ENCODE results near the gene SCUBE1.

Gene SCUBE1

DNA sequence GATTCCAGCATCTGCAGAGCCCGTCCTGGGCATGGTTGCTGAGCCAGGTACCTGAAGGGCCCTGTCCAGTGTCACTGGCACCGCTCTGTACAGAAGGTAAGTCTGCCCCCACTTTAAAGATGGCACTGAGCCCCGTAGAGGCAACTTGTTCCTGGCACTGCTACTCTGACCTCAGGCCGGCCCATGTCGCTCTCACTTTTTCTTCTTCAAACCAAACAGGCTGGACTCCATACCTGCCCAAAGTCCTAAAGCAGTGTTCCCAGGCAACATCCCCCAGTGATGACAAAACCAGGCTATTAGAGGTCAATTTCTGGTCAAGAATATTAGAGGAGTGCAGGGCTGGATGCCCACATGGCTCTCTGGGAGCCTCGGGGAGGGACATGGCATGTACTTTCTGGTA is 109.6 kb downstream of the SCUBE1 start:
- DNase-seq = no peak

GRCh38 chr22:43232445-43232844 is 110.7 kb downstream of the SCUBE1 start:
- DNase-seq = no peak

- DNase-seq = no peak
These were observed 111.5 kb downstream of the SCUBE1 start for GRCh38 chr22:43231724-43232034.

GRCh38 chr22:43230971-43231723 is 112.0 kb downstream of the SCUBE1 start:
- DNase-seq = peak; percentile 66

DNA sequence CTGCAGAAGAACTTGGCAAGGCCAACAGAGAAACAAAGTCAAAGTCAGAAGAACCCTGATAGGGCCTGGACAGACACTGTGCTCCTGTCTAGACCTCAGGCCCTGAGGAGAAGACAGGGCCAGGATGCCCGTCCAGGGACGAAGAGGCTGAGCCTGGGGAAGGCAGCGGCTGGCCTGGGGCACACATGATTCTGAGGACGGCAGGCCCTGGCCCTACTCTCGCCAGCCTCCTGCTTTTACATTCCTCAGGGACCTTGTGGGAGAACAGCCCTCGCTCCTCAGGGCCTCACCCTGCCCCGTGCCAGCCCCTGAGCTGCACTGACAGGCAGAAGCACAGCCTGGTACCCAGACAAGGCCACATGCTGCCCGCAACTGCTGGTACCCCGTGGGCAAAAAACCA is 112.6 kb downstream of the SCUBE1 start:
- no peak for DNase-seq

DNA sequence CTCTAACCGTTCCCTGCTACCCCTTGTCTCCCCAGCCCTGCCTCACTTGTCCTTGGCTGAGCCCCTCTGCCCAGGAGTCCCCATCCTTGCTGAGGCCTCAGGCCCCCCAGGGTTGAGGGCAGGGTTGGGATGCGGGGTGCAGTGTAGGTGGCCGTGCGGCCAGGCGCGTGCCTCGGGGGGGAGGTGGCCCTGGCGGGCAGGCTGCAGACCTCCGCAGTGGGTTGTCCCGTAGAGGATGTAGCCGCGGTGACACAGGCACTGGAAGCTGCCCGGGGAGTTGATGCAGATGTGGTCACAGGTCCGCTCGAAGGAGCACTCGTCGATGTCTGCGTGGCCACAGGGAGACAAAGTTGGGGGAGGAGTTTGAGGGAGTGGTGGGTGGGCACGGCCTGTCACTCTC is 114.3 kb downstream of the SCUBE1 start:
- no peak for DNase-seq

DNA sequence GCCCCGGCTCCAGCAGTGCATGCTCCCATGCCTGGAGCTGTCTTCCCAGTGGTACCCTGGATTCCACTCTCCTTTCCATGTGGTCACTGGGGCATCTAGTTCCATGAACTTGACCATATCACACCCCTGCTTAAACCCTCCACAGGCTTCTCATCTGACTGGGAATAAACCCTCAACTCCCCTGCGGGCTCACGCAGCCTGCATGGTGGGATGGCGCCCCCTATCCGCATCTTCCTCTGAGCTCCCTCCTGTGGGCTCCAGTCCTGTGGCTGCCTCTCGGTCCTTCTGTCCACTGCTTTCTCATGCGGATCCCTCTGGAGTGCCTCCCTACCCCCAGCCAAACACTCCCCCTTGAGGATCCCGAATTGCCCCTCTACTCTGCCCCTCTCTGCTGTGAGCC is 114.8 kb downstream of the SCUBE1 start:
- DNase-seq = no peak

DNA sequence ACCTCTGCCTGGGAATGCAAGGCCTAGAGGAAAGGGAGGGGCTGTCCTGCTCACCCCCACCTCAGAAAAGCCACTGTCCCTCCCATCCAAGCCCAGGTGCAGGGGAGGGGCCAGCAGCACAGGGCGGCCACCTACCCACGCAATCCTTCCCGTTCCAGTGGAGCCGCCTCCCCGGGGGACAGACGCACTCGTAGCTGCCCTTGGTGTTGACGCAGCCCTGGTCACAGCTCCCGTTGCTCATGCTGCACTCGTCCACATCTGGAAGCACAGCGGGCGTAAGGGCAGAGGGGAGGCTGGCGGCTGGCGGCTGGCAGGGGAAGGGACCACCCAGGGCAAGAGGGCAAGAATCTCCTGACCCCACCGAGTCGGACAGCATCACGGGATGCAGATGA is 115.9 kb downstream of the SCUBE1 start:
- no peak for DNase-seq

GRCh38 chr22:43226377-43227238 is 116.6 kb downstream of the SCUBE1 start:
- DNase-seq = no peak

GRCh38 chr22:43225609-43226008 is 117.6 kb downstream of the SCUBE1 start:
- no peak for DNase-seq

DNA sequence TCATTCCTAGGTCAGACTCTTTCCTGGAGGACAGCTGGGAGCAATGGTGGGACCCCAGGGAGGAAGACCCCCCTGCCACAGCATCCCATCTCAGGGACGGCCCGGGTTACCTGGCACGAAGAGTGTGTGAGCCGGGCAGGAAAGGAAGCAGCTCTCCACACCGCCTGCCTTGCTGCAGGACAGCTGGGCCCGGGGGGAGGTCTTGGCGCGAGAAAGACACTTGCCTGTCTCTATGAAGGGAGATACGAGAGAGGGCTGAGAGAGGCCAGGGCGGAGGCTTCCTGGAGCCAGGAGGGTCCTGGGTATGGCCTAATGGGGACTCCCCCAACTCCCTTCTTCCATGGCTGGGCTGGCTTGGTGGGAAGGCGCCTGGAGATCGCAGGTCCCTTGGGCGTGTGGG is 120.2 kb downstream of the SCUBE1 start:
- DNase-seq = no peak

GRCh38 chr22:43222262-43222661 is 120.9 kb downstream of the SCUBE1 start:
- no peak for DNase-seq

GRCh38 chr22:43220625-43221380 is 122.4 kb downstream of the SCUBE1 start:
- no peak for DNase-seq

DNA sequence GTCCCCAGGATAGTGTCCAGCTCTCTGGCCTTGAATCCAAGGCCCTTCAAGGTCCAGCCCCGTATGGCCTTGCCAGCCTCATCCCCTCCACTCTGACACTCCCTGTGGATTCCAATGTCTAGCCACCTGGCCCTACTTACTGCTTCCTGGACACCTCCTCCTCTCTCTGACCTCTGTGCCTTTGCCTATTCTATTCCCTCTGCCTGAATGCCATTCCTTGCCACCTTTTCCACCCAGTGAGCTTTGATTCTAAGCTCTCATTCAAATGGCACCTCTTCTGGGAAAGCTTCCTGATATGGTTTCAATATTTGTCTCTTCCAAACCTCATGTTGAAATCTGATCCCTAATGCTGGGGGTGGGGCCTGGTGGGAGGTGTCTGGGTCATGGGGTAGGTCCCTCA is 124.4 kb downstream of the SCUBE1 start:
- DNase-seq = no peak

DNA sequence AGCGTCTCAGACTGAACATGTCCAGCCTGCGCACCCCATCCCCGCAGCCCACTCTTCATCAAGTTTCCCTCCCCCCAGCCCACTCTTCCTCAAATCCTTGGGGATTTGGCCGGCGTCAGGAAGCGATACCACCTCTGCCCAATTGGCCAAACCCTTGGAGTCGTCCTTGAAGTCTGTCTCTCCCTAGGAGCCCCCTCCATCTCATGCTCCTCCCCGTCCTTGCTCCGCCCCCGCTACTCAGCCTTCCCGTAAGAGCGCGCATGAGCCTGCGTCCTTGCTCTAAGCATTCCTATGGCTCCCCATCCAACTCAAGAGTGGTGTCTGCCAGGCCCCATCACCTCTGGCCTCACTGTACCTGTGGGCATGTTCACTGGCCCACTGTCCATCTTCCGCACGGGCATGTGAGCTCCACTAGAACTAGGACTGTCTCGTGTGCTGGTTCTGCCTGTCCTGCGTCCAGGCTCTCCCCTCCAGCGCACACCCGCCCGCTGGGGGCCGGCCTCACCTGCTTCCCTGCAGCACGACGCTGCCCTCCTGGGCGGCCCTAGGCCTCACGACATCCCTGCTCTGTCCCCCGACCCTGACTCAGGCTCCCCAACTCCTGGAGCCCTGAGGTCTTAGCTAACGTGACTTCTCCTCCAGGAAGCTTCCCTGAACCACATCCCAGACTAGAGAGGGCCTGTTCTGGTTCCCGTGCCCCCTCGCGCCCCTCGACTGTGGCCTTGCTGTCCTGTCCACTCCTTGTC is 125.7 kb downstream of the SCUBE1 start:
- DNase-seq = no peak

- no peak for DNase-seq
These were observed 126.4 kb downstream of the SCUBE1 start for GRCh38 chr22:43216738-43217137.

GRCh38 chr22:43213962-43214361 is 129.2 kb downstream of the SCUBE1 start:
- DNase-seq = no peak

DNA sequence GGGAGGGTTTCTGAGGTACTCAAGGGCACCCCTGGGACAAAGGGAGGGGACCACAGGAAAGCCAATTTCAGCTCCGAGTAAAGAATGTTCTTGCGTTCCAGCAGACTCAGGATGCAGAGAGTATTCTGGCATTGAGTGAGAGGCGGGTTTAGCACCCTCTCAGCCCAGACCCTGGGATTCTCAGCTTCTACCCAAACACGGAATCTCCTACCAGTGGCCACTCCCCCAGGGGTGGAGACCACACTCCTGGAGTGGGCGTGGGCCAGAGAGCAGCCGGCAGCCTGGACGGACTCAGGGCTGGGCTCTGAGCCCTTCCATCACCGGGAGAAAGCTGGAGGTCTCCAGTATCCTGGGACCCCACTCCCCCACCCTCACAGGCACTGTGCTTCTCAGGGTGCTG is 130.1 kb downstream of the SCUBE1 start:
- no peak for DNase-seq

- no peak for DNase-seq
These were observed 130.7 kb downstream of the SCUBE1 start for GRCh38 chr22:43212434-43212952.

DNA sequence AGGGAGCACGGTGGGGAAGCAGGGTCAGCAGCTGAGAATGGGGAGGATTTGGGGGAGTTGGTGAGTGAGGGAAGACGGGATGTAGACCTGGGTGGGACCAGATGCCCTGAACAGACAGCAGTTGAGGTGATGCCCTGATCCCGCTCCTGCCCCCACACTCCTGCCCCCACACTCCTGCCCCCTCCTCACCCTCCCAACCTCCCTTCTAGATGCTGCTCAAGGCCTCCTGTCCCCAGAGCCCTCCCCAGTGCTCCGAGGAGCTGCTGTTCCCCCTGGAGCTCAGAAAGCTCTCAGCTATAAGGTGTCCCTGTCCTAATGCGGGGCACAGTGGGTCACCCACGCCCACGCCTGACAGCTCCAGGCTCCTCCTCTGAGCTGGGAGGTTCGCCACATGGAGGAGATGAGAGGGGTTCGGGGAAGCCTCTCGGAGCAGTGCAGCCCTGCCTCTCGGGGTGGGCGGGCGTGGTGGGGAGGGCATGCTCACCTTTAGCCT is 131.2 kb downstream of the SCUBE1 start:
- no peak for DNase-seq

GRCh38 chr22:43210631-43211515 is 132.3 kb downstream of the SCUBE1 start:
- no peak for DNase-seq

- no peak for DNase-seq
These were observed 133.2 kb downstream of the SCUBE1 start for GRCh38 chr22:43209971-43210370.
